ENCODE data around the gene KDM4C.

The KDM4C gene

GRCh38 chr9:6902423-6902822, 144.7 kb downstream of the KDM4C start:
- DNase-seq (ENCODE audit: low read depth), result peak; percentile 31
- H3K4me3 ChIP-seq (ENCODE audit: control insufficient read depth, low read depth, low read length), result no peak overlapping the region
- TF ChIP-seq, protein P1, sequence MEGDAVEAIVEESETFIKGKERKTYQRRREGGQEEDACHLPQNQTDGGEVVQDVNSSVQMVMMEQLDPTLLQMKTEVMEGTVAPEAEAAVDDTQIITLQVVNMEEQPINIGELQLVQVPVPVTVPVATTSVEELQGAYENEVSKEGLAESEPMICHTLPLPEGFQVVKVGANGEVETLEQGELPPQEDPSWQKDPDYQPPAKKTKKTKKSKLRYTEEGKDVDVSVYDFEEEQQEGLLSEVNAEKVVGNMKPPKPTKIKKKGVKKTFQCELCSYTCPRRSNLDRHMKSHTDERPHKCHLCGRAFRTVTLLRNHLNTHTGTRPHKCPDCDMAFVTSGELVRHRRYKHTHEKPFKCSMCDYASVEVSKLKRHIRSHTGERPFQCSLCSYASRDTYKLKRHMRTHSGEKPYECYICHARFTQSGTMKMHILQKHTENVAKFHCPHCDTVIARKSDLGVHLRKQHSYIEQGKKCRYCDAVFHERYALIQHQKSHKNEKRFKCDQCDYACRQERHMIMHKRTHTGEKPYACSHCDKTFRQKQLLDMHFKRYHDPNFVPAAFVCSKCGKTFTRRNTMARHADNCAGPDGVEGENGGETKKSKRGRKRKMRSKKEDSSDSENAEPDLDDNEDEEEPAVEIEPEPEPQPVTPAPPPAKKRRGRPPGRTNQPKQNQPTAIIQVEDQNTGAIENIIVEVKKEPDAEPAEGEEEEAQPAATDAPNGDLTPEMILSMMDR (conservative IDR thresholded peaks at IDR 0.05; ENCODE audit: control insufficient read depth, insufficient read depth, low read depth, low read length), result no peak

GRCh38 chr9:6904371-6904770, 146.6 kb downstream of the KDM4C start:
- TF ChIP-seq, protein P1 (conservative IDR thresholded peaks at IDR 0.05; ENCODE audit: control insufficient read depth, insufficient read depth, low read depth, low read length), result no peak
- no peak overlapping the region for H3K4me3 ChIP-seq (ENCODE audit: control insufficient read depth, low read depth, low read length)
- DNase-seq (ENCODE audit: low read depth), result no peak

DNA sequence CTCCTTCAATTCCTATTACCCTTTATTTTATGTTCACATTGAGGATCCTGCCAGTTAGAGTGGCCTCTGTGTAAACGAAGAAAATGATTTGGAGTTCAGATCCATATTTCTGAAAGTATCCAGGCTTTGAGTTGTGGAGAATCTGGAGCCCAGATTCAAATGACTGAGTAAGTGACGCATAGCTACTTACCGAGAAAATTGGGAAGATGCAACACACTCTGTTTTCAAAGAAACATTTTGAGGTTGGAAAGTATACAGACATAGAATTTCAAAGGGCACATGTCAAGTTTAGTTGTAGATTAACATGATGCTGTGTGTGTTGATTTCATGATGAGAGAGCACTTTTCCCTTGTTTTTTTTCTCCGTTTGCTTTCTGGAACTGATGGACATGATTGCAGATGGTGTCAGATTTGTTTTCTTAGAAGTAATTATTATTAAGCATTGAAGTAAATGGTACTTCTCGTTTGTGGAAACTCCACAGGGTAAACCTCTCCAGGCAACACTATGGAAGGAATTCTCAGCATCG, 148.1 kb downstream of the KDM4C start:
- TF ChIP-seq, protein P1 (conservative IDR thresholded peaks at IDR 0.05; ENCODE audit: control insufficient read depth, insufficient read depth, low read depth, low read length), result no peak
- H3K4me3 ChIP-seq (ENCODE audit: control insufficient read depth, low read depth, low read length), result no peak overlapping the region
- DNase-seq (ENCODE audit: low read depth), result no peak

DNA sequence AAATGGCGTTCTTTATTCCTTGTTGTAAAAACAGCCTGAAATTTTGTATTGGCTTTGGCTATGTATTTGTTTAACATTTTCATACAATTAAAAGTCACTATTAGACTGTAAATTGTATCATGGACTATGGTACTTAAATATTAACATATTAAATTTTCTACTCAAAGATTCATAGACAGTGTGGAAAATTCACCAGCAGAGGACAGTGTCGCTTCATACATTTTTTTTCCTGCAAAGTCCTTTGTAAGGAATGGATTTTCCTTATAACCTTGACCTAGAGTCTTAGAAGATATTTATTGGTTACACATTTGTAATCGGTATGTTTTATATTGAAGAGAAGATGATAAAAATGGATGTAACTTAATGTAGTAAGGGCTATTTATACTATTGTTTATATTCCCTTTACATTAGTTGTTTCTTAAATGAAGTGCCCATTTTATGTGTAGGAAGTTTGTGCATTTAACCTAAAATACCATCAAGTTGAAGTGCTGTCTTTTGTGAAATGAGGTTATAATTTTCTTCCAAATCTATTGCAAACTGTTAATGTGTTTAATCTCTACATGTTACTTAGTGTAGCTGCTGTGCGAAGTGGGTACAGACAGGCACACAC, 150.1 kb downstream of the KDM4C start:
- no peak overlapping the region for H3K4me3 ChIP-seq (ENCODE audit: control insufficient read depth, low read depth, low read length)
- TF ChIP-seq, protein P1 (conservative IDR thresholded peaks at IDR 0.05; ENCODE audit: control insufficient read depth, insufficient read depth, low read depth, low read length), result peak; percentile 90
- DNase-seq (ENCODE audit: low read depth), result peak; percentile 58

GRCh38 chr9:6909181-6909580, 151.4 kb downstream of the KDM4C start:
- TF ChIP-seq, protein P1 (conservative IDR thresholded peaks at IDR 0.05; ENCODE audit: control insufficient read depth, insufficient read depth, low read depth, low read length), result no peak
- no peak overlapping the region for H3K4me3 ChIP-seq (ENCODE audit: control insufficient read depth, low read depth, low read length)
- no peak for DNase-seq (ENCODE audit: low read depth)

GRCh38 chr9:6910032-6910431, 152.3 kb downstream of the KDM4C start:
- DNase-seq (ENCODE audit: low read depth), result peak; percentile 36
- H3K4me3 ChIP-seq (ENCODE audit: control insufficient read depth, low read depth, low read length), result no peak overlapping the region
- TF ChIP-seq, protein P1 (conservative IDR thresholded peaks at IDR 0.05; ENCODE audit: control insufficient read depth, insufficient read depth, low read depth, low read length), result peak; percentile 62

Data from fibroblast of mammary gland (primary cell).